Tibial nerve (tissue), 4 donors: ENCODE data around the gene CLIP4.

Experiments used
- EP300 ChIP-seq, 2 donors: sonication (generic); formaldehyde crosslinking; IDR thresholded peaks; one replicate each; pipeline ENCODE4 v1.6.1; 2017; ENCODE audit warnings: antibody characterized with exemption in 2 of 2, mild to moderate bottlenecking in 1 of 2
- POLR2A ChIP-seq, 2 donors: fragments of 450-650 bp; IDR thresholded peaks; one replicate each; pipeline ENCODE4 v1.6.1; 2017; ENCODE audit warnings: antibody characterized with exemption in 2 of 2, mild to moderate bottlenecking in 2 of 2, moderate library complexity in 2 of 2
- TF ChIP-seq, protein P1 (sequence below), 5 experiments: fragments of 200-600 bp in 3 of 5; fragments of 450-650 bp in 2 of 5; sonication (generic) in 3 of 5; IDR thresholded peaks; one replicate each; pipeline ENCODE4 v1.5.1; 2016 to 2019; ENCODE audit warnings: antibody characterized with exemption in 5 of 5, mild to moderate bottlenecking in 3 of 5, moderate library complexity in 2 of 5

DNA sequence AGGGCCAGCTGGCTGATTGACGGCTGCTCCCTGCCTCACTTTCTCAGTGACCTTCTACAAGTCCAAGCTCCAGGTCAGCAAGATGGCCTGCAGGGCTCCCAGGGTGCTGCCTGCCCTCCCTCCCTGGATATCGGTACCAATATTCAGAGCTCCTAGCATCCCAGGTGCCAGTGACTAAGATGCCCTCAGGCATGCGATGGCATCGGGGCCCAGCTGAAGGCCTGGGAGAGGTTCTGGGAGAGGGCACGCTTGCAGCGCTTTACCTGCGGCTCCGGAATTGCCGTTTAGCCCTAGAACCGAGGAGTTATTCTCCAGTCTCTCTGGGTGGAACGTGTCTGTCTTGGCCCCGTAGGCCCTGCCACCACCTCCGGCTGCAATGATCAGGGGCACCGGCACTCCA lies 116.8 kb downstream of the CLIP4 start:
- TF ChIP-seq, protein P1, sequence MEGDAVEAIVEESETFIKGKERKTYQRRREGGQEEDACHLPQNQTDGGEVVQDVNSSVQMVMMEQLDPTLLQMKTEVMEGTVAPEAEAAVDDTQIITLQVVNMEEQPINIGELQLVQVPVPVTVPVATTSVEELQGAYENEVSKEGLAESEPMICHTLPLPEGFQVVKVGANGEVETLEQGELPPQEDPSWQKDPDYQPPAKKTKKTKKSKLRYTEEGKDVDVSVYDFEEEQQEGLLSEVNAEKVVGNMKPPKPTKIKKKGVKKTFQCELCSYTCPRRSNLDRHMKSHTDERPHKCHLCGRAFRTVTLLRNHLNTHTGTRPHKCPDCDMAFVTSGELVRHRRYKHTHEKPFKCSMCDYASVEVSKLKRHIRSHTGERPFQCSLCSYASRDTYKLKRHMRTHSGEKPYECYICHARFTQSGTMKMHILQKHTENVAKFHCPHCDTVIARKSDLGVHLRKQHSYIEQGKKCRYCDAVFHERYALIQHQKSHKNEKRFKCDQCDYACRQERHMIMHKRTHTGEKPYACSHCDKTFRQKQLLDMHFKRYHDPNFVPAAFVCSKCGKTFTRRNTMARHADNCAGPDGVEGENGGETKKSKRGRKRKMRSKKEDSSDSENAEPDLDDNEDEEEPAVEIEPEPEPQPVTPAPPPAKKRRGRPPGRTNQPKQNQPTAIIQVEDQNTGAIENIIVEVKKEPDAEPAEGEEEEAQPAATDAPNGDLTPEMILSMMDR (IDR thresholded peaks at IDR 0.05): no peak
- no peak for TF ChIP-seq POLR2A (IDR thresholded peaks at IDR 0.05)
- no peak for TF ChIP-seq EP300 (IDR thresholded peaks at IDR 0.05)
